NCI-H1694 treated with DMSO at 0.1 percent for 48 hours (cell line): Measurements from ENCODE around the gene PRR22.
"Not testable (repeated sequence)": the region's sequence is repeated elsewhere in the genome, so short reads cannot be mapped to it uniquely, and the experiment has no call there.

Experiments used
- DNase-seq: peaks from one replicate; lab custom pipeline; 2025; lab: John Stamatoyannopoulos, UW

Gene PRR22

GRCh38 chr19:5790559-5791520 lies 6.3 kb upstream of the PRR22 start, which contains the start of gene DUS3L:
DUS3L (minus strand) TSS chr19:5791163; CDS start chr19:5791141, 22 bp downstream.
- peak; percentile 93 for DNase-seq

DNA sequence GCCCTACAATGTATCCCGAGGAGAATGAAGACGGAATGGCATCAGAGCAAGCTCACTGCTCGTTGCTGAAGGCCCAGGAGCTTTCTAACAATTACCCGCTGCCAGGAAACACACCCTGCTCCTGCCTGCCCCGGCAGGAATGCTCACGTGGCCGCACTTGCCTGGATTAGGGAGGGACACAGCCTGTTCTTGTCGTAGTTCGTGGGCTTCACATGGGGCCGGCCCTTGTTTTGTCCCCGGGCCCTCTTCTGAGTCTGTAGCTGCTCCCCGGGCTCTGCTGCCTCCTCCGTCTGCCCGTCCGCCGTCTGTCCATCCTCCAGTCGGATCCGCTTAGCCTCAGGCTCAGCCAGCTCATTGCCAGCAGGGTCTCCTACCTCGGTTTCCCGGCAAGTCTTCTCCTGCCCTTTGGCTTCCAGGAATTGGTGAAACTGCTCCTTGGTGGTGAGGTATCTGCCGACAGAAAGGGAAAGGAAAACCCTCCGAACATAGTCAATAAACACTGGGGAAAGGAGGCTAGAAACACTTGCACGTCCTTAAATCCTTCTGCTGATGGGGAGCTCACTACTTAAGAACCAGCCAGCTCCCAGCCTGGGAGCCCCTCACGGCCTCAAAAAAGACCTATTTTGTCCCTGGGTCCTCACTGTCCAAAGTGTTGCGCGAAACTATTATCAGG lies 5.5 kb upstream of the PRR22 start:
- DNase-seq = no peak

DNA sequence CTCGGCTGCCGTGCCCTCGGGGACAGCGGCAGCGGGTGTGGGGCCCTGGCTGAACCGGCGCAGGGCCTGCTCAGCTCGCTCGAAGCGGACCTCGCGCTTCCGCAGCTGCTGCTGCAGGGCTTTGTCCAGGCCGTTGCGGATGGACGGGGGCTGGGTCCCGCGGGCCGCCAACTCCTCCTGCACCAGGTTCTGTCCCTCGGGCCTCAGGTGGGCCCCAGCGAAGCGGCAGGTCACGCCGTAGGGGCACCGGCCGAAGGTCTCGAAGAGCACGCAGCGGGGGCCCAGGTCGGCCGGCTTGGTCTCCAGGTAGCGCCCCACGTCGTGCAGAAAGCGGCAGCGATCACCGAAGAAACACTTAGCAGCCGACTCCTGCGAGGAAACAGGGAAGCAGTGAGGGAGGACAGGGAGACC lies 4.8 kb upstream of the PRR22 start:
- DNase-seq = no peak

DNA sequence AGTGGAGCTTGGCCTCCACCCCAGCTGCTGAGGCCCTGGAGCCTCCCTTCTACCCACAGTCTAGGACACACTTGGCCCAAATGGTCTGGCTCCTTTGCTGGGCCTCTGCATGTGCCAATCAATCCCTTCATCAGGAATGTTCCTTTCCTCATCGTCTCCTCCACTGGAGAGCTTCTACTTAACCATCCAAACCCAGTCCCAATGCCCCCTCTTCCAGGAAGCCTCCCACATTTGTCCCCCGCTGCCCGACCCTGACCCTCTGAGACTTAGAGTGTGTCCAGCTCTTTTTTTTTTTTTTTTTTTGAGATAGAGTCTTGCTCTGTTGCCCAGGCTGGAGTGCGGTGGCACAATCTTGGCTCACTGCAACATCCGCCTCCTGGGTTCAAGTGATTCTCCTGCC lies 3.9 kb upstream of the PRR22 start:
- DNase-seq = no peak

DNA sequence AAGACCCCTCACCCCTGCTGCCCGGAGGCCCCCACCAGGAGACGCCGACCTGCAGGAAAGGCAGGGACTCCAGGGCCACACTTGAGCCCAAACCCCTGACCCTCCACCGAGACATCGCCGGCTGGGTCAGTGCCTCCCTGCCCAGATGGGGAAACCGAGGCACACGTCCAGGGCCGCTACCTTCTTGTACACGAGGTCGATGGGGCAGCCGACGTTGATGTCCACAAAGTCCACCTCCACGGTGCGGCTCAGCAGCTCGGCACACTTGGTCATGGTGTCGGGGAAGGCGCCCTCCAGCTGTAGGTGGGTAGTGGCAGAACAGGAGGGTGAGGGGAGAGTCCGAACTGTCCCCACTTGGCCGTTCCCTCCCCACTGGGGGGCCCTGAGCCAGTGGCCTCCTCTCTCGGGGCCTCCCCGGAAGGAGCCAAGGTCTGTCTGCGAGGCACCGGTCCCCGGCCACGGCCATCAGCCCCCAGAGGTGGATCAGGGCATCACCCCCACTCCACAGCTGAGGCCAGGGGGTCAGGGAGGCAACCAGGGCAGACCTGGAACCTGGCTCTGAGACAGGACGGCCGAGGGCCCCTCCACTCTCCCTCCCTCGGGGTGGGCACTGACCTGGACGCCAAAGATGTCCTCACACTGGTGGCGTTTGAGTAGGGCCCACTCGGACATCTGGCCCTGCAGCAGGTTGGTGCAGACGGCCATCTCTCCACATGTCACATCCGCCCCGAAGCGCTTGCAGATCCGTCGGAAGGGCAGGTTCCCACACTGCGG lies 3.0 kb upstream of the PRR22 start:
- no peak for DNase-seq

GRCh38 chr19:5786593-5787408 lies 2.3 kb upstream of the PRR22 start:
- DNase-seq = no peak

- no peak for DNase-seq
Measured at GRCh38 chr19:5785423-5785822, 877 bp upstream of the PRR22 start.

DNA sequence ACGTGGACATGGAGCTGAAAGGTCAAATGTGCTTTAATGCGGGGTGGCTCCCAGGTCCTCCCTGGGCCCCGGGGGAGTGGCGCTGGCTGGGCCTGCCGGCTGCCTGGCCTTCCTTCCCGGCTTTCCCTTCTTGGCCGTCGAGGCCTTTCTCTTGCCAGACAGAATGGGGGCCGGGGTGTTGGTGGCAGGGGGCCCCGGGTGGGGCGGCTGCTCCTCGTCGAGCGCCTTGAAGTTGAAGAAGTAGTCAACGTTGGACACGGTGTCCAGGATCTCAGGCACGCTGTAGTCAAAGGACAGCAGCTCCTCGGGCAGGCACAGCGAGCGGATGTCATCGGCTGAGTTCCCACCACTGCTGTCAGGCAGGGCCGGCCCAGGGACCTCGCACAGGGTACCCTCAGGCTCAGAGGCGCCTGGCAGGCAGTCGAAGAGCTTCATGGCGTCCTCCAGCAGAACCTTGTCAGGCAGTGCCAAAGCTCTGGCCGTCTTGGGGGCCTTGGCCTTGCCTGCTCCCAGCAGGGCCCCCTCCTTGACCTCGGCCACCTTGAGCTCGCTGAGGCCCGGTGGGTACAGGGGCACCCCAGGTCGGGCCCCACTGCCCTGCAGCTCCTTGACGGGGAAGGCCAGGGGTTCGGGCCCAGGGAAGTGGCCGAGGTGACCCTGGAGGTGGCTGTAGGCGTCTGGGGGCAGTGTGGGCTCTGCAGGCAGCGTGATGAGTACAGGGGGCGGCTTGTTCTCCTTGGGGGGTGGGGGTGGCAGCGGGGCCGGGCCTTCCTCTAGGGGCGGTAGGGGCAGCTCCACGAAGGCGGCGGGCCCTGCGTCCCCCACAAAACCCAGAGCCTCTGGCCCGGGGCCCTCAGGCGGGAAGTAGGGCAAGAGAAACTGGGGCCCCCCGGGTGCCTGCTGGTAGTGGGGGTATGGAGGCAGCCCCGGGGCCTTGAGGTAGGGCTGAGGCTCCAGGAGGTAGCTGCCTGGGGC lies 1.3 kb downstream of the PRR22 start:
- DNase-seq = no peak

DNA sequence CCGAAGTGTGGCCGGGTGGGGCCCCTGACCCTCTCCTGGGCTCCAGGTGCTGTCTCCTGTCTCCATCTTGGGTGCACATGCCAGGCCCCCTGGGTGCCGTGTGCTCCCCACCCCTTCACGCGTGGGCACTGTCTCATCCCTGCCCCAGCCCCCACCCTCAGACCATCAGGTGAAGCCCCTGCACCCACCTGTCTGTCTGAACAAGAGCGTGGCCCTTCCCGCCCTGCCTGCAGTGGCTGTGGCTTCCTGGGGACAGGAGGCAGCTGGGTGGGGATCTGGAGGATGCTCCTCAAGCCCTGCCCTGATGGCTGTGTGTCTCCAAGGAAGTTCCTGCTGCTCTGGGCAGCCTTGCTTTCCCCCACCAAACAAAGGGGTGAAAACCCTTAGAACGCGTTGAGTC lies 2.2 kb downstream of the PRR22 start:
- no peak for DNase-seq

DNA sequence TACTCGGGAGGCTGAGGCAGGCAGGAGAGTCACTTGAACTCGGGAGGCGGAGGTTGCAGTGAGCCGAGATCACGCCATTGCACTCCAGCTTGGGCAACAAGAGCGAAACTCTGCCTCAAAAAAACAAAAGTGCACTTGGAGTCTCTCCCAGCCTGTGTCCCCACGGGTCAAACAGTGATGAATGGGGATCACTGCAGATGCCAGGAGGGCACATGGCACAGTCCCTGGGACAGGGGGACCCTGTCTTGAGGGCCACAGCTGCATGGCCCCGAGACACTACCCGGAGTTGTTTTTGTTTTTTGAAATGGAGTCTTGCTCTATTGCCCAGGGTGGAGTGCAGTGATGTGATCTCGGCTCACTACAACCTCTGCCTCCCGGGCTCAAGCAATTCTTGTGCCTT lies 3.6 kb downstream of the PRR22 start:
- not testable (repeated sequence) for DNase-seq

DNA sequence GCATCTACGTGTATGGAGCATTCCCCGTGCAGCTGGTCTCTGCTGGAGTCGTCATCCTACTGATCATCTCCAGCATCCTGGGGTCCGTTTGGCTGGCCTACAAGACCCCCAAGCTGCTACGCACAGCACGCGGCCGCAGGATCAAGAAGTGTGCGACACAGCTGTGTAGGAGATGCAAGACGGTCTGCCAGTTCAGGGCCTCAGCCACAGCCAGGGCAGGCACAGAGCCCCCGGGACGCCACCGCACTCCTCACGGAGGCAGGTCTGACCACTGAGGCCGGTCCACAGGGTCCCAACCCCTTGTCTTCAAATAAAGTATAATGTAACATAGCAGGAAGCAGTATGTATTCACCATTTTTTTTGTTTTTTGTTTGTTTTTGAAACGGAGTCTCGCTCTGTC lies 6.1 kb downstream of the PRR22 start:
- no peak for DNase-seq

- DNase-seq = no peak
Measured at GRCh38 chr19:5775668-5776309, 8.8 kb downstream of the PRR22 start.

- no peak for DNase-seq
Measured at GRCh38 chr19:5774921-5775320, 9.6 kb downstream of the PRR22 start.

DNA sequence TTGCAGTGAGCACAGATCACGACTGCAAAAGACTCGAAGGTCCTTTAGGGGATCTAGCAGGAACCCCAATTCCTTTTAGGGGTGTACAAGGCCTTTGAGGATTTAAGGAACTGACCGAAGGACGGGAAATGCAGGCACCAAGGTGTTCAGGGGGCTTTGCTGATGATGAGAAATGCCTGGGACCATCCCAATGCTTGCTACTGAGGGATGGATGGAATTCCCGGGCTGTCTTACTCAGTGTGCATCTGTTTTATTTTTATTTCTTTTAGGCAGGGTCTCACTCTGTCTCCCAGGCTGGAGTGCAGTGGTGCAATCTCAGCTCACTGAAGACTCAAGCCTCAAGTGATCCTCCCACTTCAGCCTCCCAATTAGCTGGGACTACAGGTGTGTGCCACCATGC lies 11.3 kb downstream of the PRR22 start:
- DNase-seq = no peak

GRCh38 chr19:5772416-5772815 lies 12.1 kb downstream of the PRR22 start:
- no peak for DNase-seq

- DNase-seq = no peak
Measured at GRCh38 chr19:5767949-5768348, 16.6 kb downstream of the PRR22 start.

DNA sequence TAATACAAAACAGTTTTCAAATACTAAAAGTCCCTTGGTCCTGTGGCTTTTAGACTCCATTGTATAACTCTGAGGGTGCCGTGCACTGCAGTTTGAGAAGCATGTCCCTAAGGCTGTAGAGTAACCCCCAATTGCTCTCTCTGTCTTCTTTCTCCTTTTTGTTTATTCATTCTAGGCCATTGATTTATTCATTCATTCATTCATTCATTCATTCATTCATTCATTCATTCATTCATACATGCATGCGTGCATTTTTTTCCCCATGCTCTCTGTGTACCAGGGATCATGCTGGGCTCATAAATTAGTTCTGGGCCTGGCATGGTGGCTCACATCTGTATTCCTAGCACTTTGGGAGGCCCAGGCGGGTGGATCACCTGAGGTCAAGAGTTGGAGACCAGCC lies 19.3 kb downstream of the PRR22 start:
- no peak for DNase-seq

DNA sequence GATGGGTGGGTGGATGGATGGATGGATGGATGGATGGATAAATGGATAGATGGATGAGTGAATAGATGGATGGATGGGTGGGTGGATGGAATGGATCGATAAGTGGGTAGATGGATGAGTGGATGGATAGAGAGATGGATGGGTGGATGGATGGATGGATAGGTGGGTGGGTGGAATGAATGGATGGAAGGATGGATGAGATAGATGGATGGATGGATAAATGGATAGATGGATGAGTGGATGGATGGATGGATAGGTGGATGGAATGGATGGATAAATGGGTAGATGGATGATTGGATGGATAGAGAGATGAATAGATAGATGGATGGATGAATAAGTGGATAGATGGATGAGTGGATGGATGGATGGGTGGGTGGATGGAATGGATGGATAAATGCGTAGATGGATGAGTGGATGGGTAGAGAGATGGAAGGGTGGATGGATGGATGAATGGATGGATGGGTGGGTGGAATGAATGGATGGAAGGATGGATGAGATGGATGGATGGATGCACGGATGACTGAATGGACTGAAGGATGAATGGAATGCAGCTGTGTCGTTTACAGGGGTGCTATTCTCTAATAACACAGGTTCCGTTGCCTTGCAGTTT lies 21.8 kb downstream of the PRR22 start:
- DNase-seq = no peak

DNA sequence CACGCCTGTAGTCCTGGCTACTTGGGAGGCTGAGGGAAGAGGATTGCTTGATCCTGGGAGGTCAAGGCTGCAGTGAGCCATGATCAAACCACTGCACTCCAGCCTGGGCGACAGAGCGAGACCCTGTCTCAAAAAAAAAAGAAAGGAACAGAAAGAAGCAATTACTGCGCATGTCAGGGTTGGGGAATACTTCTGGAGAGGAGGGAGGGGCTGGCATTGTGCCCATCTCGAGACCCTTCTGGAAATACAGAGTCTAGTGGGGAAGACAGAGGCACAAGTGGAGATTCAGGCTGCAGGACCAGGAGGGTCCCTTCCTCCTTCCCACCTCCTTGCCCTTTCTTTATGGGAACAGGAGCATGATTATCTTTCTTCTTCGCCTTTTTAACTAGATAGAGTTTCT lies 30.8 kb downstream of the PRR22 start:
- no peak for DNase-seq
